HG03469 (cell line): Measurements from ENCODE around the gene STN1.
A peak's percentile ranks its signal among the peaks of the same experiment; 100 is the strongest.

Experiments
- ATAC-seq: cut with Tn5 transposase; IDR thresholded peaks from one replicate; pipeline ENCODE4 v1.9.1; 2021; ENCODE audit warnings: mild to moderate bottlenecking, moderate library complexity, moderate number of reproducible peaks; ENCODE audit not compliant: unreplicated experiment

The STN1 gene

GRCh38 chr10:103895411-103896186 is 22.4 kb downstream of the STN1 start:
- no peak for ATAC-seq

GRCh38 chr10:103894441-103894864 is 23.5 kb downstream of the STN1 start:
- ATAC-seq = no peak

GRCh38 chr10:103893817-103894216 is 24.2 kb downstream of the STN1 start:
- ATAC-seq = no peak

- ATAC-seq = no peak
These were observed 25.8 kb downstream of the STN1 start for GRCh38 chr10:103892181-103892580.

GRCh38 chr10:103890688-103891087 is 27.3 kb downstream of the STN1 start:
- ATAC-seq = no peak

GRCh38 chr10:103890194-103890658 is 27.8 kb downstream of the STN1 start:
- ATAC-seq = no peak

GRCh38 chr10:103889121-103889720 is 28.8 kb downstream of the STN1 start:
- ATAC-seq = no peak

GRCh38 chr10:103888113-103888841 is 29.7 kb downstream of the STN1 start:
- ATAC-seq = peak; percentile 62

GRCh38 chr10:103885617-103886016 is 32.4 kb downstream of the STN1 start:
- ATAC-seq = no peak

GRCh38 chr10:103884681-103885139 is 33.3 kb downstream of the STN1 start:
- ATAC-seq = no peak

GRCh38 chr10:103882285-103883007 is 35.5 kb downstream of the STN1 start:
- ATAC-seq = no peak

- ATAC-seq = no peak
These were observed 36.3 kb downstream of the STN1 start for GRCh38 chr10:103881416-103882284.

GRCh38 chr10:103879831-103880230 is 38.2 kb downstream of the STN1 start:
- no peak for ATAC-seq

GRCh38 chr10:103879409-103879808 is 38.6 kb downstream of the STN1 start:
- no peak for ATAC-seq

- ATAC-seq = no peak
These were observed 40.1 kb downstream of the STN1 start for GRCh38 chr10:103877861-103878260.

- no peak for ATAC-seq
These were observed 41.8 kb downstream of the STN1 start for GRCh38 chr10:103876155-103876554.

- ATAC-seq = no peak
These were observed 43.3 kb downstream of the STN1 start for GRCh38 chr10:103874730-103875129.

- ATAC-seq = no peak
These were observed 45.6 kb downstream of the STN1 start for GRCh38 chr10:103872137-103872931.

- no peak for ATAC-seq
These were observed 47.0 kb downstream of the STN1 start for GRCh38 chr10:103871006-103871405.
